Urothelium cell line (cell line): ENCODE data around the gene RRP9.

ENCODE experiments used
- DNase-seq: peaks from one replicate; pipeline ENCODE4 v3.0.0; 2011; ENCODE audit warnings: low spot score, mixed read lengths
- FAIRE-seq: peaks from 2 replicates; lab custom pipeline; 2011; peaks lifted over from hg19 to GRCh38; lab: Jason Lieb, UNC

Gene RRP9

DNA sequence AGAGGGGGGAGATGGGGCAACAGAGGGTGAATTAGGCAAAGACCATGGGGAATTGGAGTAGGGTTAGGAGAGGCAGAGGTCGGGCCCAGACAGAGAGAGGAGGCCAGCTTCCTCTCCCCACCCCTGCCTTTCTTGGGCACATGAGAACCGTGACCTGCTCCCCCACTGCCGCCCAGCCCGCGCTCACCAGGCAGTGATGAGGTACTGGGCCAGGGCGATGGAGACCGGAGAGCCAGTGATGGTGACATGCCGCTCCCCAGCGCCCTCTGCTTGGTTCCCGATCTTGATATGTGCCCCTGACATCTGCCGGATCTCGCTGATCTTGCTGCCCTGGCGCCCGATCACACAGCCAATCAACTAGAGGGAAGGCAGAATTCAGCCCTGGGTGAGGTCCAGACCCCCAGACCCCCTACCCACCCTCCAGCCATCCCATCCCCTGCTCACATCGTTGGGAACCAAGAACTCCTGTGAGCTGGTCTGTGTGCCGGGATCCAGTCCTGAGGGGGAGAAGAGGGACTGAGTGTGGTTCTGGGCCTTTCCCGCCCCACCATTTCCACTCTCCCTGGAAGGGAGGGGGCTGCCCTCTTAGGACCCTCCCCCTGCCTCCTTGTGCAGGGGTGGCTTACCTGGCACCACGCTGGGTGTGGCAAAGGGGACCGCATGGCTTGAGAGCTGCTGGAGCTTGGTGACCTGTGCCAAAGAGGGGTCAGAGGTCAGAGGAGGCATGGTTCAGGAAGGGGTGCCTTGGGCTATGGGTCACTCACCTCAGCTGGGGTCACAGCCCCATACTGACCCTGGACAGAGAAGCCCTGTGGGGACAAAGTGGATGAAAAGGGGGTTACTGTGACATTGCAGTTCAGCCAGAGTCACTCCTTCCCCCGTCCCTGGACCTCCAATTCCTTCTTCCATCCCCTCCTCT is 17.2 kb upstream of the RRP9 start:
- FAIRE-seq, result no peak

DNA sequence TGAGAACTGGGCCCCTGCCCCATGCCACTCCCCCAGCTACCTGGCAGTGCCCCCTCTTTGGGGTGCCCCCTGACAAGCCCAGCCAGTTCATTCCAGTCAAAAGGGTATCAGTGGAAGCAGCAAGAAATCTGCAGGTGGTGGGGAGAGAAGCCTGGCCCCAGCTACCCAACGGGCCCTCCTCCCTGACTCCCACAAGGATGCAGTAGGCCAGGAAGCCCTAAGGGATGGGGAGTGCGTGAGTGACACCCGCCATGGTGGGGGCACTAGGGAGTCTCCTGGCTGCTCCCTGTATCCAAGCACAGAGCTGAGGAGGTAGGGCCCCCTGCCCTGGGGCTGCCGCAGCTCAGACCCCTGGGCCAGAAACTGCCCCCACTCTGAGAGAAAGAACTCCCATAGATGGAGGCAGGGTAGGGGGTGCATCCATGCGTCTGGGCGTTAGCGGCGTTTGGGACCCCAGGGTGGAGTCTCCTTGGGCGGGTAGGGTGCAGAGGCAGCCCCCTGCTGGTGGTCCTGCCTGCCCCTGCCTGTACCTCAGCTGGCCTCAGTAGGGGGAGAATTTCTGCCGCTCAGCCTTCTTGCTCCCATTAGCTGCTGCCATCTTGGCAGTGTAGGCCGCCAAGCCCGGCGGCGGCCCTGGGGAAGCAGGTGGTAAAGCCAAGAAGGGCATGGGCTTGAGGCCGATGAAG is 16.0 kb upstream of the RRP9 start:
- FAIRE-seq (no peak), DNase-seq (no peak)

More for the DNA sequence above, 17.2 kb upstream of the RRP9 start:
- no peak for DNase-seq

DNA sequence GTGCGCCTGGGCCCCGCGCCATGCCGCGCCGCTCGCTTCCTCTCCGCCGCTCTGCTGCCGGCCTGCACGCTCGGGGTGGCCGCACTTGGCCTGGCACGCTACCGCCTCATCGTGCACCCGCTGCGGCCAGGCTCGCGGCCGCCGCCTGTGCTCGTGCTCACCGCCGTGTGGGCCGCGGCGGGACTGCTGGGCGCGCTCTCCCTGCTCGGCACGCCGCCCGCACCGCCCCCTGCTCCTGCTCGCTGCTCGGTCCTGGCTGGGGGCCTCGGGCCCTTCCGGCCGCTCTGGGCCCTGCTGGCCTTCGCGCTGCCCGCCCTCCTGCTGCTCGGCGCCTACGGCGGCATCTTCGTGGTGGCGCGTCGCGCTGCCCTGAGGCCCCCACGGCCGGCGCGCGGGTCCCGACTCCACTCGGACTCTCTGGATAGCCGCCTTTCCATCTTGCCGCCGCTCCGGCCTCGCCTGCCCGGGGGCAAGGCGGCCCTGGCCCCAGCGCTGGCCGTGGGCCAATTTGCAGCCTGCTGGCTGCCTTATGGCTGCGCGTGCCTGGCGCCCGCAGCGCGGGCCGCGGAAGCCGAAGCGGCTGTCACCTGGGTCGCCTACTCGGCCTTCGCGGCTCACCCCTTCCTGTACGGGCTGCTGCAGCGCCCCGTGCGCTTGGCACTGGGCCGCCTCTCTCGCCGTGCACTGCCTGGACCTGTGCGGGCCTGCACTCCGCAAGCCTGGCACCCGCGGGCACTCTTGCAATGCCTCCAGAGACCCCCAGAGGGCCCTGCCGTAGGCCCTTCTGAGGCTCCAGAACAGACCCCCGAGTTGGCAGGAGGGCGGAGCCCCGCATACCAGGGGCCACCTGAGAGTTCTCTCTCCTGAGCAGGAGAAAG is 14.4 kb upstream of the RRP9 start:
- DNase-seq, result no peak
- FAIRE-seq, result no peak

DNA sequence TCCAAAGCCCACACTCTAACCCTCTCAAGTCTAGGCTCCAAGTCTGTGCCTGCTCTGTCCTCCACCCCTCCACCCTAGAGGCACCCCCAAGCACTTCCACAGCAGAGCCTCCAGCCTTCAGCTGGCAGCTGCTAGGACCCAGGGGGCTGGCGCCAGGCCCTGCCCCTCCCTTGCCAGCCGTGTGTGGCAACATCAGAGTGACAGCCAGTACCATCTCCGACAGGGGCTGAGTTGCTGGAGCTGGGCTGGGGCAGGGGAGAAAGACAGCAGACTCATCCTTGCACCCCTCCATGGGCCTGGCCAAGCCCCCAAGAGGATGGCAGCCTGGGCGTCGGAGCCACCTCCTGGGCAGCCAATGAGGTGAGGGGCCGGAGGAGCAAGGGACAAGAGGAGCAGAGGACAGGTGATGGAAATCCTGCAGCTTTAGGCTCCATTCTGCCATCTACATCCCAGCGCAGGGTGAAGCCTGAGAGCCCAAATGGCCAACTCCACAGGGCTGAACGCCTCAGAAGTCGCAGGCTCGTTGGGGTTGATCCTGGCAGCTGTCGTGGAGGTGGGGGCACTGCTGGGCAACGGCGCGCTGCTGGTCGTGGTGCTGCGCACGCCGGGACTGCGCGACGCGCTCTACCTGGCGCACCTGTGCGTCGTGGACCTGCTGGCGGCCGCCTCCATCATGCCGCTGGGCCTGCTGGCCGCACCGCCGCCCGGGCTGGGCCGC is 13.6 kb upstream of the RRP9 start, which contains the start of gene GPR62:
GPR62 (plus strand) TSS at position 207 of the 718 bp plus-strand sequence; CDS start at position 479, 272 bp downstream.
- DNase-seq (no peak), FAIRE-seq (no peak)

DNA sequence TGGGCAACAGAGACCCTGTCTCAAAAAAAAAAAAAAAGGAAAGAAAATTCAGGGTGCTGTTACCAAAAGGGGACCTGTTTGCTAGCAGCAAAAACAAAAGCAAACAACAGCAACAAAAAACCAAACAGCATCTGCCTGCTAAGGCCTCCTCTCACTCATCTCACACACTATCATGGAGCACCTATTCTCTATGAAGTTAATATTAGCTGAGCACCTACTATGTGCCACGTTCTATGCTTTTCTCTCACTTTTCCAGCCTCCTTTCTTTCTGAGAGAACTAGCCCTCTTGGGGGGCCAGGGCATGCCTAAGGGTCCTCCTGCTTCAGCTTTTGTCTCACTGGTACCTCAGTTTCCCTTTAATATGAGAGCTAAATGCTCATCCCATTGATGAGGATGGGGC is 13.0 kb upstream of the RRP9 start:
- DNase-seq (no peak), FAIRE-seq (no peak)

DNA sequence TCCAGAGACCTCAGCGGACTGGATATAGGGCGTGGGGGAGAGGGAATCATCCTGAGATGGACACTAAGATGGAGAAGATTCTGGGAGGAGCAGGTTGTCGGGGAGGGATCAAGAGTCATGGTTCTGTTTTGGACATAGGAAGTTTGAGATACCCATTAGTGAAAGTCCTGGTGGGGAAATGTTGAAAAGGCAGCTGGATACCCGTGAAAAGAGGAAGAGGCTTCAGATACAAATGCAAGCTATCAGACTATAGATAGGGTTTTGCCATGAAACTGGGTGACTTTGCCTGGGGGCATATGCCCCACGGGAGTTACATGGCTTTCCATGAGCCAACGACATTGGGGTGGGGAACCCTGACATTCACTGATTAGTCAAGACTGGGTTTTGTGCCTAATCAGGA is 12.4 kb upstream of the RRP9 start:
- DNase-seq, result no peak
- no peak for FAIRE-seq

DNA sequence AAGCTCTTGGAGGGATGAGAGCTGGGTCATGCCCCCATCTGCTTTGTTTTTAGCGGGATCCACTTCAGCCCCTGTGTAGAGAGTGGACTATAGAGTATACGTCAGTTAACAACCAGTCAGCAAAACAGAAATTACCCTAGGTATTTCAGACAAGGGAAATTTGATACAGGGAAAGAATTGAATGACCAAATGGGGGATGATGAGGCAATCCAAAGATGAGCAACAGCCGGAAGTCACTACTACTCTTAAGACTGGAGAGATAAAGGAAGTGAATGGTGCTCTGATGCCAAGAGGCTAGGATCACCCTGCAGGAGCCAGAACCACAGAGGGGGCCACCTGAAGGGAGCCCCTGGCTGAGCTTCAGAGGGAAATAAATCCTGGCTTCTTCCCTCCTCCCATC is 11.7 kb upstream of the RRP9 start:
- FAIRE-seq, result no peak

DNA sequence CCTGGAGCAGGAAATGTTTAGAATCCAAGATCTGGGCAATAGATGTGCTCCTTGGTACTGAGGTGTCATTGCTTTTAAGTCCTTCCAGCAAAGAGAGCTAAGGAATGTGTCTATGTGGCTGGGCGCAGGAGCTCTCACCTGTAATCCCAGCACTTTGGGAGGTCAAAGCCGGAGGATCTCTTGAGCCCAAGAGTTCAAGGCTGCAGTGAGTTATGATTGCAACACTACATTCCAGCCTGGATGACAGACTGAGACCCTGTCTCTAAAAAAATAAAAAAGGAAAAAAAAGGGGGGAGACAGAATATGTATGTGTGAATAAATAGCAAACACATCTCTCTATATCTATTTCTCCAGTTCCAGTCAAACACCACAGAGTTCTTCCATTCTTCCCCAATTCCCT is 9.2 kb upstream of the RRP9 start:
- no peak for DNase-seq
- FAIRE-seq, result no peak

More for the DNA sequence above, 11.7 kb upstream of the RRP9 start:
- DNase-seq, result peak; percentile 19

DNA sequence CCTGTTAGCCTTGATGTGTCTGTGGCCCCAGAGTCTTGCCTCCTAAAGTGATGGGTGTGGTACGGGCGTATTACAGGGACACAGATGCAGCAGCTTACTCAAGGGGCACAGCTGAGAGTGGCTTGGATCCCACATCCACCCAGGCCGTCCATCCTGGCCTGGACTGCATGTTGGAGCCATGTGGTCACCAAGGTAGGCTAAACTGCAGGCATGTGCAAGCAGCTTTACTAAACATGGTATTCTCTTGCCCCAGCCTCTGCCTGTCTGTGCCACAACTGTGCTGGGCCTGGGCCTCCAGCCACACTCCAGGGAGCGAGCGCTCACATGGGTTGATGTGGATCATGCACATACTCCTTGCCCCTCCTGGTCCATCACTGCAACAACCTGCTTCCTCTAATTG is 7.4 kb upstream of the RRP9 start:
- no peak for DNase-seq
- peak; percentile 76 for FAIRE-seq

DNA sequence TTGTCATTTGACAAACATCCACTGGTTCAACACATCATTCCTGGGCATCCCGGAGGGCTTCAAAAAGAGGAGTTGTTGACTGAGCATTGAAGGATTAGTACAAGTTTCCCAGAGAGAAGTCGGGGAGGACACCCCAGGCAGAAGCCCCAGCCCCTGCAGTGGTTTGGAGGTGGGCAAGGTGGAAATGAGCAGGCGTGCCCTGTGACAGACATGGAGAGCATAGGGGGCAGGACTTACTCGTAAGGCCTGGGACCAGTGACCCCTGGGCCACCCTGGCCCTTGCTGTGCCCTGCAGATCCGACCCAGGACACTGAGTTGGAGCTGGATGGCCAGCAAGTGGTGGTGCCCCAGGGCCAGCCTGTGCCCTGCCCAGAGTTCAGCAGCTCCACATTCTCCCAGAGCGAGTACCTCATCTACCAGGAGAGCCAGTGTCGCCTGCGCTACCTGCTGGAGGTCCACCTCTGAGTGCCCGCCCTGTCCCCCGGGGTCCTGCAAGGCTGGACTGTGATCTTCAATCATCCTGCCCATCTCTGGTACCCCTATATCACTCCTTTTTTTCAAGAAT is 6.4 kb upstream of the RRP9 start:
- FAIRE-seq, result no peak
- no peak for DNase-seq

DNA sequence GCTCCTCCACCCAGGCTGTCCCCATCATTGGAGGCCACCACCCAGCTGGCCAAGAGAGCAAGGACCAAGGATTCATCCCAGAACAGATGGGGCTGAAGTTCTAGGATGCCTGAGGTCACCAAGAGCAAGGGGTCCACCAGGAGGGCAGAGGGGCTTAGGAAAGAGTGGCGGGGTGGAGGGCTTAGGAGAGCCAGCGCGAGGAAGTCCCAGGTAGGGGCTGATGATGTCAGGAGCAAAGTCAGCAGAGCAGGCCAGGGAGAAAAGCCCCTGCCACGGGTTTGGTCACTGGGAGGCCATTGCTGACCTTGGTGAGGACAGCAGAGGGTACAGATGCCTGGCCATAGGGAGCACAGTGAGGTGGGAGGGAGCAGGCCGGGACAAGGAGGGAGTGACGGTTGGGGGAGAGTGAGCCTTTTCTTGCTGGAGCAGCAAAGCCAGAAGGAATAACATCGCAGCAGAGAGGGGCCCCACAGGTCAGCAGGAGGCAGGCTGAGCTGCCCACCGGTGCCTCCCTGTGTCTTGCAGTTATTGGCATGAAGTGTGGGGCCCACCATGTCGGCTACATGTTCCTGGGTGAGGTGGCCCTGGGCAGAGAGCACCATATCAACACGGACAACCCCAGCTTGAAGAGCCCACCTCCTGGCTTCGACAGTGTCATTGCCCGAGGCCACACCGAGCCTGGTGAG is 5.7 kb upstream of the RRP9 start:
- DNase-seq (no peak), FAIRE-seq (no peak)

DNA sequence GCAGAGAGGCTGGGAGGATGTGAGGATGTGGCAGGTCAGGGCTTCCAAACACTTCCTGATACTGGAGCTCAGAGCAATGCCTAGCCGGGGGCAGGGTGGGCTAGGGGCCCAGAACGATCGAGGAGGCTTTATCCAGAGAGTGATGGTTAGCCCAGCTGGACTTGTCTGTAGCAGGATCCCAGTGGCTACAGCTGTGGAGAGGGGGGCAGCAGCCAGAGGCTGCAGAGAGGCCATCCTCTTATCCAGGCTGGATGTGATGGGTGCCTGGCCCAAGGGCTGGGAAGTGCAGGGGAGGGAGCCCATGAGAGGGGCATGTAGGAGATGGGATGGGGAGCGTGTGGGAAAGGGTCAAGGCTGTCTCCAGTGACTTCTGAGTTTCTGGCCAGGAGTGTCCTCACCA is 5.1 kb upstream of the RRP9 start:
- DNase-seq, result no peak
- FAIRE-seq, result no peak

DNA sequence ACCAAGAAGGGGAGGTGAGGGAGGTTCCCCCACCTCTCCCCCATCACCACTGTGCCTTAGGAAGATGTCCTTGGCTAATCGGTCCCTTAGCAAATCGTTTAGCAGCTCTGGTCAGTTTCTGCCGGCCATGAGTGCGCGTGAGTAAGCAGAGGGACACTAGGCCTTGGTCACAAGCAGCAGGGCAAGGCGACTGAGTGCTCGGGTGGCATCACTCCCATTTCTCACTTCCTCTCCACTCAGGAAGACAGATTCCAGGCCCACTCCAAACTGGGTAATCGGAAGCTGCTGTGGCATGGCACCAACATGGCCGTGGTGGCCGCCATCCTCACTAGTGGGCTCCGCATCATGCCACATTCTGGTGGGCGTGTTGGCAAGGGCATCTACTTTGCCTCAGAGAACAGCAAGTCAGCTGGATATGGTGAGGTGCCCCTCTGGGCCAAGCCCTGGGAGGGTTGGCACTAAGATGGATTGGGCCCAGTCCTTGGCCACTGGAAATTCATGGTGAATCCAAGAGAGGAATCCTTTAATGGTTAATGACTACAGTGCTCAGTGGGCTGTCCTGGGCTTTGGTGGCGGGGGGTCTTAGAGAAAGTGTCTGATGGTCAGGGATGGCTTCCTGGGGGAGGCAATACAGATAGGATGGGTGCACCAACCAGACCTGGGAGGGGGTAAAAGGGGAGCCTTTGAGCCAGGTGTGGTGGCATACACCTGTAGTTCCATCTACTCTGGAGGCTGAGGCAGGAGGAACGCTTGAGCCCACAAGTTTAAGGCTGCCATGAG is 4.4 kb upstream of the RRP9 start:
- FAIRE-seq (no peak), DNase-seq (no peak)

DNA sequence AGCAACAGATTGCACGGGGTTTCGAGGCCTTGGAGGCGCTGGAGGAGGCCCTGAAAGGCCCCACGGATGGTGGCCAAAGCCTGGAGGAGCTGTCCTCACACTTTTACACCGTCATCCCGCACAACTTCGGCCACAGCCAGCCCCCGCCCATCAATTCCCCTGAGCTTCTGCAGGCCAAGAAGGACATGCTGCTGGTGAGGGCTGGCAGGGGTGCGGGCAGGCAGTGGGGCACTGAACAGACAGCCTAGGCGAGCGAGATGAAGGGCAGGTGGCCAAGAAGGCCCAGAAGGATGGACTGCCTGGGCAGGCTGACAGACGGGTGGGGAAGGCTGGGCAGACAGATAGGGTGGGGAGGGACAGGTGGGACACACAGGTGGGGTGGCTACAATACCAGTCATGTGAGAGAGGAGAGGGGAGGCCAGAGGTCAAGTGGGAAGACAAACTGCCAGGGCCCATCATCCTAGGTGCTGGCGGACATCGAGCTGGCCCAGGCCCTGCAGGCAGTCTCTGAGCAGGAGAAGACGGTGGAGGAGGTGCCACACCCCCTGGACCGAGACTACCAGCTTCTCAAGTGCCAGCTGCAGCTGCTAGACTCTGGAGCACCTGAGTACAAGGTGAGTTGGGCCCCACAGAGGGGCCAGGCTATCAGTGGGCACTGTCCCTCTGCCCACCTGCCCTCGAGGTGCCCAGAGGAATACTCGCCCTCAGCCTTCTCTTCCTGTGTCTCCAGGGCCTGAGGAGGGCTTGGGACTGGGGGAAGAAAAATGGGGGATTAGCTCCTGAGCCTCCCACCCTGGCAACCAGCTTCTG is 3.5 kb upstream of the RRP9 start:
- DNase-seq (no peak), FAIRE-seq (no peak)

DNA sequence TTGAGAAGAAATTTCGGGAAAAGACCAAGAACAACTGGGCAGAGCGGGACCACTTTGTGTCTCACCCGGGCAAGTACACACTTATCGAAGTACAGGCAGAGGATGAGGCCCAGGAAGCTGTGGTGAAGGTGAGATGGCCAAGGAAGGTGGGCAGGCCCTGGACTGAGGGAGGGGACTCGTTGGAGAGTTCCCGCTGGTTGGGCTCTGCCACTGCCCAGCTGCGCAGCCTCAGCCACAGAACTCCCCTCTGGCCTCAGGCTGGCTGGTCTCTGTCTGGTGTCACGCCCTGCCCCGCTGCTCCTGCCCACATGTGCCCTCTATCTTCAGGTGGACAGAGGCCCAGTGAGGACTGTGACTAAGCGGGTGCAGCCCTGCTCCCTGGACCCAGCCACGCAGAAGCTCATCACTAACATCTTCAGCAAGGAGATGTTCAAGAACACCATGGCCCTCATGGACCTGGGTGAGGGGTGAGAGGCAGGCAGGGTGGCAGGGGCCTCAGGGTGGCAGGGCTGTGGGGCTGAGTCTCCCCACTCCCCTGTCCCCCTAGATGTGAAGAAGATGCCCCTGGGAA is 2.8 kb upstream of the RRP9 start:
- FAIRE-seq, result no peak

DNA sequence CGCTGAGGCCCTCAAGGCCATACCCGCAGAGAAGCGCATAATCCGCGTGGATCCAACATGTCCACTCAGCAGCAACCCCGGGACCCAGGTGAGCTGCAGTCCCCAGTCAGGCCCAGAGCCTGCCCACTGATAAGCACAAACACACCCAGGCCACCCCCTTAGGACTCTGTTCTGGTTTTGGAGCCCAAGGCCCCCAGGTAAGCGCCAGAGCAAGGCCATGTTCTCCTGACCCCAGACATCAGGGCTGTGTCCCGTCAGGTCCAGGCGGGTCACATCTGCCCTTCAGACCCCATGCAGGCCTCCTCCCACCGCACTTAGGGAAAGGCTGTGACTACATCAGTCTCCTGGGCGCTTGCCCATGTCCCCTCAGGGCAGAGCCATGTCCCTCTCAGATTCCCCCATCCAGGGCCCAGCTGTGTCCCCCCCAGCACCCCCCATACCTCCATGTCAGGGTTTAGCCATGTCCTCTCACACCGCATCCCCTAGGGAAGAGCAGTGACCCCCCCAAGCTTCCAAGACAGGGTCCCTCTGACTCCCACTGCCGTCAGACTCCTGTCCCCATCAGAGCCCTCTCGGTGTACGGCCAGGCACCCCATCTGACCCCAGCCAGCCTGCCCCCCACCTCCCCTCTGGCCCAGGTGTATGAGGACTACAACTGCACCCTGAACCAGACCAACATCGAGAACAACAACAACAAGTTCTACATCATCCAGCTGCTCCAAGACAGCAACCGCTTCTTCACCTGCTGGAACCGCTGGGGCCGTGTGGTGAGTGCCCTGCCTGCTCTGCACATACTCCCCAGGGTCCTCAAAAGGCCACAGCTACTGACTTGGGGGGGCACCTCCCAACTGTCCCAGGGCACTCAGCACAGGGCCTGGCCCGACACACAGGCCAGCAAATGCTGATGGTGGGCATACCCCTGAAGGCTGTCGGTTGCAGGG is 2.0 kb upstream of the RRP9 start:
- FAIRE-seq (no peak), DNase-seq (no peak)

More for the DNA sequence above, 2.8 kb upstream of the RRP9 start:
- no peak for DNase-seq
